Uterus (tissue), 2 donors: ENCODE results near the gene TMEM59L.

Experiments used
- CTCF ChIP-seq, 4 experiments: fragments of 200-600 bp in 2 of 4; fragments of 450-650 bp in 2 of 4; sonication (generic) in 2 of 4; IDR thresholded peaks; one replicate each; pipeline ENCODE4 v1.5.1; 2016 to 2019; ENCODE audit warnings: antibody characterized with exemption in 4 of 4, mild to moderate bottlenecking in 2 of 4, moderate library complexity in 1 of 4
- POLR2A ChIP-seq, 2 donors: fragments of 450-650 bp; IDR thresholded peaks; one replicate each; pipeline ENCODE4 v1.6.1; 2016; ENCODE audit warnings: antibody characterized with exemption in 2 of 2, mild to moderate bottlenecking in 1 of 2, moderate library complexity in 1 of 2

GRCh38 chr19:18589380-18590272, 23.0 kb upstream of the TMEM59L start:
- peak in 2 of 4 experiments; percentile 22 to 35 for TF ChIP-seq CTCF (IDR thresholded peaks at IDR 0.05)
- no peak for TF ChIP-seq POLR2A (IDR thresholded peaks at IDR 0.05)
